GM23338 (cell line): ENCODE results near the gene LMO7. TPM values are rescaled to one million over a fixed set of nuclear protein-coding genes. Genes with fewer than 3 reads are reported as not detected.

Experiments
- ATAC-seq: fragments of 200-7000 bp; cut with Tn5 transposase; 3 replicates; pipeline ENCODE4 v1.9.1; 2020
- DNase-seq: peaks from one replicate; pipeline ENCODE4 v3.0.0-alpha.2; 2015; ENCODE audit warnings: low spot score
- H2AFZ ChIP-seq: fragments of 200-600 bp; sonication (generic); 2 replicates; pipeline ENCODE4 v1.8.0; 2016; ENCODE audit warnings: antibody characterized with exemption, mild to moderate bottlenecking, moderate library complexity
- H3F3A ChIP-seq: fragments of 200-600 bp; sonication (generic); replicated peaks from 2 replicates; pipeline ENCODE4 v1.8.0; 2017; ENCODE audit warnings: antibody characterized with exemption, mixed run types, low read depth
- H3K27ac ChIP-seq: fragments of 200-600 bp; sonication (generic); 2 replicates; pipeline ENCODE4 v1.6.1; 2016; ENCODE audit warnings: low read depth
- H3K27me3 ChIP-seq: fragments of 200-600 bp; sonication (generic); 2 replicates; pipeline ENCODE4 v1.8.0; 2016; ENCODE audit warnings: mild to moderate bottlenecking, mixed run types, moderate library complexity; ENCODE audit not compliant: insufficient read depth
- H3K36me3 ChIP-seq: fragments of 200-600 bp; sonication (generic); 2 replicates; pipeline ENCODE4 v1.8.0; 2016; ENCODE audit warnings: mild to moderate bottlenecking; ENCODE audit not compliant: insufficient read depth
- H3K4me1 ChIP-seq: fragments of 200-600 bp; sonication (generic); 2 replicates; pipeline ENCODE4 v1.8.0; 2016; ENCODE audit warnings: mild to moderate bottlenecking, moderate library complexity; ENCODE audit not compliant: insufficient read depth
- H3K4me2 ChIP-seq: fragments of 200-600 bp; sonication (generic); 2 replicates; pipeline ENCODE4 v1.7.1; 2017; ENCODE audit warnings: mixed run types
- H3K4me3 ChIP-seq: fragments of 200-600 bp; sonication (generic); 2 replicates; pipeline ENCODE4 v1.6.1; 2016; ENCODE audit warnings: mixed run types
- H3K79me2 ChIP-seq: fragments of 200-600 bp; sonication (generic); replicated peaks from 2 replicates; pipeline ENCODE4 v1.8.0; 2017; ENCODE audit warnings: mild to moderate bottlenecking; ENCODE audit not compliant: insufficient read depth
- H3K9me2 ChIP-seq: fragments of 200-600 bp; sonication (generic); 2 replicates; pipeline ENCODE4 v1.8.0; 2017; ENCODE audit not compliant: insufficient read depth
- H4K20me1 ChIP-seq: fragments of 200-600 bp; sonication (generic); replicated peaks from 2 replicates; pipeline ENCODE4 v1.8.0; 2017; ENCODE audit warnings: mild to moderate bottlenecking; ENCODE audit not compliant: insufficient read depth
- H3K27ac Mint-ChIP-seq: 2 replicates; pipeline ENCODE4 v1.8.0; 2020; ENCODE audit warnings: inconsistent platforms, mild to moderate bottlenecking, moderate library complexity, mixed read lengths
- H3K27me3 Mint-ChIP-seq: 3 replicates; pipeline ENCODE4 v1.8.0; 2022; ENCODE audit warnings: low read depth, mild to moderate bottlenecking, moderate library complexity, mixed read lengths, inconsistent platforms; ENCODE audit not compliant: insufficient read depth, poor library complexity
- H3K36me3 Mint-ChIP-seq: 3 replicates; pipeline ENCODE4 v1.8.0; 2021; ENCODE audit warnings: low read depth, mild to moderate bottlenecking, inconsistent platforms, moderate library complexity, mixed read lengths
- H3K4me1 Mint-ChIP-seq: 3 replicates; pipeline ENCODE4 v1.8.0; 2020; ENCODE audit warnings: mild to moderate bottlenecking, inconsistent platforms, mixed read lengths
- H3K4me3 Mint-ChIP-seq: 3 replicates; pipeline ENCODE4 v1.8.0; 2021; ENCODE audit warnings: moderate library complexity, mild to moderate bottlenecking, inconsistent platforms, mixed read lengths
- H3K9me3 Mint-ChIP-seq: 3 replicates; pipeline ENCODE4 v1.8.0; 2020; ENCODE audit warnings: moderate library complexity, mild to moderate bottlenecking, inconsistent platforms, mixed read lengths
- CREB1 ChIP-seq: fragments of 250-450 bp; sonication (Bioruptor Pico); IDR thresholded peaks from 2 replicates; pipeline ENCODE4 v1.5.0; 2020; ENCODE audit warnings: low read depth, mild to moderate bottlenecking, moderate library complexity
- EZH2 ChIP-seq: fragments of 200-600 bp; sonication (generic); IDR thresholded peaks from one replicate; pipeline ENCODE4 v1.8.0; 2017; ENCODE audit warnings: antibody characterized with exemption, mild to moderate bottlenecking, low read depth; ENCODE audit not compliant: unreplicated experiment
- EZH2phosphoT487 ChIP-seq: fragments of 200-600 bp; sonication (generic); IDR thresholded peaks from one replicate; pipeline ENCODE4 v1.8.1; 2018; ENCODE audit warnings: antibody characterized with exemption; ENCODE audit not compliant: unreplicated experiment
- JUNB ChIP-seq: IDR thresholded peaks from one replicate; pipeline ENCODE4 v1.6.1; 2016; ENCODE audit warnings: antibody characterized with exemption; ENCODE audit not compliant: unreplicated experiment
- NANOG ChIP-seq: IDR thresholded peaks from 2 replicates; pipeline ENCODE4 v1.6.1; 2016; ENCODE audit warnings: antibody characterized with exemption, borderline replicate concordance
- POLR2AphosphoS5 ChIP-seq: IDR thresholded peaks from 2 replicates; pipeline ENCODE4 v1.6.1; 2016; ENCODE audit warnings: antibody characterized with exemption, low read depth
- REST ChIP-seq: IDR thresholded peaks from one replicate; pipeline ENCODE4 v1.6.1; 2018; ENCODE audit warnings: antibody characterized with exemption; ENCODE audit not compliant: unreplicated experiment
- STAT1 ChIP-seq: IDR thresholded peaks from one replicate; pipeline ENCODE4 v1.6.1; 2016; ENCODE audit warnings: antibody characterized with exemption; ENCODE audit not compliant: unreplicated experiment
- ZNF114 ChIP-seq: fragments of 250-450 bp; sonication (Bioruptor Pico); IDR thresholded peaks from 2 replicates; pipeline ENCODE4 v1.5.0; 2020; ENCODE audit warnings: mild to moderate bottlenecking, moderate library complexity
- ZNF331 ChIP-seq: fragments of 250-450 bp; sonication (Bioruptor Pico); IDR thresholded peaks from 2 replicates; pipeline ENCODE4 v1.5.0; 2020; ENCODE audit warnings: low read depth, mild to moderate bottlenecking, moderate library complexity
- polyA plus RNA-seq: library from polyadenylated mRNA; unstranded; fragments of >200 nt; fragmentation: Nextera tagmentation; extraction: Ambion mirVana; gene quantifications from 2 replicates; pipeline ENCODE4 v1.2.1, GENCODE V29; 2016
- total RNA-seq: library from RNA; depleted of rRNA; stranded (reverse); fragments of >200 nt; shearing (Covaris generic); gene quantifications from 2 replicates; pipeline ENCODE4 v1.2.3, GENCODE V29; 2014
- TF ChIP-seq, protein P1 (sequence below), 2 experiments: fragments of 200-600 bp in 1 of 2; sonication (generic) in 1 of 2; conservative IDR thresholded peaks; 2 replicates each; pipeline versions ENCODE4 v1.5.1 to v1.6.1; 2016 to 2017; ENCODE audit warnings: antibody characterized with exemption in 2 of 2, low read depth in 2 of 2, mild to moderate bottlenecking in 2 of 2, moderate library complexity in 1 of 2
- TF ChIP-seq, protein P2 (sequence below): IDR thresholded peaks from 2 replicates; pipeline ENCODE4 v1.6.1; 2016; ENCODE audit warnings: antibody characterized with exemption
- TF ChIP-seq, protein P3 (sequence below): fragments of 250-450 bp; sonication (Bioruptor Pico); IDR thresholded peaks from 2 replicates; pipeline ENCODE4 v1.5.0; 2020; ENCODE audit warnings: mild to moderate bottlenecking, moderate library complexity

The LMO7 gene
- total and polyA plus RNA-seq, 2 experiments from 2014 or later: 22.3 to 26.9 TPM

- no peaks in the 10 kb centered on the region for H4K20me1 ChIP-seq
- H3K9me3 Mint-ChIP-seq: no peaks in the 10 kb centered on the region; the same call in 2 of the 3 replicates
- no peak overlapping the region for H3K4me3 ChIP-seq
- H3F3A ChIP-seq: no peaks in the 10 kb centered on the region
- H3K79me2 ChIP-seq: no peaks in the 10 kb centered on the region
- no peak for ATAC-seq
- H3K36me3 ChIP-seq: no peaks in the 10 kb centered on the region
- TF ChIP-seq EZH2phosphoT487 (no peak), POLR2AphosphoS5 (no peak), JUNB (no peak), ZNF331 (CRISPR knock-in tag) (no peak), REST (no peak), EZH2 (no peak), ZNF114 (no peak), STAT1 (no peak), NANOG (no peak), CREB1 (CRISPR knock-in tag) (no peak)
- TF ChIP-seq, protein P1, sequence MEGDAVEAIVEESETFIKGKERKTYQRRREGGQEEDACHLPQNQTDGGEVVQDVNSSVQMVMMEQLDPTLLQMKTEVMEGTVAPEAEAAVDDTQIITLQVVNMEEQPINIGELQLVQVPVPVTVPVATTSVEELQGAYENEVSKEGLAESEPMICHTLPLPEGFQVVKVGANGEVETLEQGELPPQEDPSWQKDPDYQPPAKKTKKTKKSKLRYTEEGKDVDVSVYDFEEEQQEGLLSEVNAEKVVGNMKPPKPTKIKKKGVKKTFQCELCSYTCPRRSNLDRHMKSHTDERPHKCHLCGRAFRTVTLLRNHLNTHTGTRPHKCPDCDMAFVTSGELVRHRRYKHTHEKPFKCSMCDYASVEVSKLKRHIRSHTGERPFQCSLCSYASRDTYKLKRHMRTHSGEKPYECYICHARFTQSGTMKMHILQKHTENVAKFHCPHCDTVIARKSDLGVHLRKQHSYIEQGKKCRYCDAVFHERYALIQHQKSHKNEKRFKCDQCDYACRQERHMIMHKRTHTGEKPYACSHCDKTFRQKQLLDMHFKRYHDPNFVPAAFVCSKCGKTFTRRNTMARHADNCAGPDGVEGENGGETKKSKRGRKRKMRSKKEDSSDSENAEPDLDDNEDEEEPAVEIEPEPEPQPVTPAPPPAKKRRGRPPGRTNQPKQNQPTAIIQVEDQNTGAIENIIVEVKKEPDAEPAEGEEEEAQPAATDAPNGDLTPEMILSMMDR (conservative IDR thresholded peaks at IDR 0.05; ENCODE audit: low read depth in 2 of 2): no peak
- TF ChIP-seq, protein P2, sequence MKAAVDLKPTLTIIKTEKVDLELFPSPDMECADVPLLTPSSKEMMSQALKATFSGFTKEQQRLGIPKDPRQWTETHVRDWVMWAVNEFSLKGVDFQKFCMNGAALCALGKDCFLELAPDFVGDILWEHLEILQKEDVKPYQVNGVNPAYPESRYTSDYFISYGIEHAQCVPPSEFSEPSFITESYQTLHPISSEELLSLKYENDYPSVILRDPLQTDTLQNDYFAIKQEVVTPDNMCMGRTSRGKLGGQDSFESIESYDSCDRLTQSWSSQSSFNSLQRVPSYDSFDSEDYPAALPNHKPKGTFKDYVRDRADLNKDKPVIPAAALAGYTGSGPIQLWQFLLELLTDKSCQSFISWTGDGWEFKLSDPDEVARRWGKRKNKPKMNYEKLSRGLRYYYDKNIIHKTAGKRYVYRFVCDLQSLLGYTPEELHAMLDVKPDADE: no peak
- TF ChIP-seq, protein P3, sequence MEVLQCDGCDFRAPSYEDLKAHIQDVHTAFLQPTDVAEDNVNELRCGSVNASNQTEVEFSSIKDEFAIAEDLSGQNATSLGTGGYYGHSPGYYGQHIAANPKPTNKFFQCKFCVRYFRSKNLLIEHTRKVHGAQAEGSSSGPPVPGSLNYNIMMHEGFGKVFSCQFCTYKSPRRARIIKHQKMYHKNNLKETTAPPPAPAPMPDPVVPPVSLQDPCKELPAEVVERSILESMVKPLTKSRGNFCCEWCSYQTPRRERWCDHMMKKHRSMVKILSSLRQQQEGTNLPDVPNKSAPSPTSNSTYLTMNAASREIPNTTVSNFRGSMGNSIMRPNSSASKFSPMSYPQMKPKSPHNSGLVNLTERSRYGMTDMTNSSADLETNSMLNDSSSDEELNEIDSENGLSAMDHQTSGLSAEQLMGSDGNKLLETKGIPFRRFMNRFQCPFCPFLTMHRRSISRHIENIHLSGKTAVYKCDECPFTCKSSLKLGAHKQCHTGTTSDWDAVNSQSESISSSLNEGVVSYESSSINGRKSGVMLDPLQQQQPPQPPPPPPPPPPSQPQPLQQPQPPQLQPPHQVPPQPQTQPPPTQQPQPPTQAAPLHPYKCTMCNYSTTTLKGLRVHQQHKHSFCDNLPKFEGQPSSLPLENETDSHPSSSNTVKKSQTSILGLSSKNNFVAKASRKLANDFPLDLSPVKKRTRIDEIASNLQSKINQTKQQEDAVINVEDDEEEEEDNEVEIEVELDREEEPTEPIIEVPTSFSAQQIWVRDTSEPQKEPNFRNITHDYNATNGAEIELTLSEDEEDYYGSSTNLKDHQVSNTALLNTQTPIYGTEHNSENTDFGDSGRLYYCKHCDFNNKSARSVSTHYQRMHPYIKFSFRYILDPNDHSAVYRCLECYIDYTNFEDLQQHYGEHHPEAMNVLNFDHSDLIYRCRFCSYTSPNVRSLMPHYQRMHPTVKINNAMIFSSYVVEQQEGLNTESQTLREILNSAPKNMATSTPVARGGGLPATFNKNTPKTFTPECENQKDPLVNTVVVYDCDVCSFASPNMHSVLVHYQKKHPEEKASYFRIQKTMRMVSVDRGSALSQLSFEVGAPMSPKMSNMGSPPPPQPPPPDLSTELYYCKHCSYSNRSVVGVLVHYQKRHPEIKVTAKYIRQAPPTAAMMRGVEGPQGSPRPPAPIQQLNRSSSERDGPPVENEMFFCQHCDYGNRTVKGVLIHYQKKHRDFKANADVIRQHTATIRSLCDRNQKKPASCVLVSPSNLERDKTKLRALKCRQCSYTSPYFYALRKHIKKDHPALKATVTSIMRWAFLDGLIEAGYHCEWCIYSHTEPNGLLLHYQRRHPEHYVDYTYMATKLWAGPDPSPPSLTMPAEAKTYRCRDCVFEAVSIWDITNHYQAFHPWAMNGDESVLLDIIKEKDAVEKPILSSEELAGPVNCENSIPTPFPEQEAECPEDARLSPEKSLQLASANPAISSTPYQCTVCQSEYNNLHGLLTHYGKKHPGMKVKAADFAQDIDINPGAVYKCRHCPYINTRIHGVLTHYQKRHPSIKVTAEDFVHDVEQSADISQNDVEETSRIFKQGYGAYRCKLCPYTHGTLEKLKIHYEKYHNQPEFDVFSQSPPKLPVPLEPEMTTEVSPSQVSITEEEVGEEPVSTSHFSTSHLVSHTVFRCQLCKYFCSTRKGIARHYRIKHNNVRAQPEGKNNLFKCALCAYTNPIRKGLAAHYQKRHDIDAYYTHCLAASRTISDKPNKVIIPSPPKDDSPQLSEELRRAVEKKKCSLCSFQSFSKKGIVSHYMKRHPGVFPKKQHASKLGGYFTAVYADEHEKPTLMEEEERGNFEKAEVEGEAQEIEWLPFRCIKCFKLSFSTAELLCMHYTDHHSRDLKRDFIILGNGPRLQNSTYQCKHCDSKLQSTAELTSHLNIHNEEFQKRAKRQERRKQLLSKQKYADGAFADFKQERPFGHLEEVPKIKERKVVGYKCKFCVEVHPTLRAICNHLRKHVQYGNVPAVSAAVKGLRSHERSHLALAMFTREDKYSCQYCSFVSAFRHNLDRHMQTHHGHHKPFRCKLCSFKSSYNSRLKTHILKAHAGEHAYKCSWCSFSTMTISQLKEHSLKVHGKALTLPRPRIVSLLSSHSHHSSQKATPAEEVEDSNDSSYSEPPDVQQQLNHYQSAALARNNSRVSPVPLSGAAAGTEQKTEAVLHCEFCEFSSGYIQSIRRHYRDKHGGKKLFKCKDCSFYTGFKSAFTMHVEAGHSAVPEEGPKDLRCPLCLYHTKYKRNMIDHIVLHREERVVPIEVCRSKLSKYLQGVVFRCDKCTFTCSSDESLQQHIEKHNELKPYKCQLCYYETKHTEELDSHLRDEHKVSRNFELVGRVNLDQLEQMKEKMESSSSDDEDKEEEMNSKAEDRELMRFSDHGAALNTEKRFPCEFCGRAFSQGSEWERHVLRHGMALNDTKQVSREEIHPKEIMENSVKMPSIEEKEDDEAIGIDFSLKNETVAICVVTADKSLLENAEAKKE (CRISPR knock-in tag): no peak
- H3K27ac Mint-ChIP-seq: no peak overlapping the region
- no peak overlapping the region for H2AFZ ChIP-seq
- H3K9me2 ChIP-seq: peaks cover 4% of the 10 kb centered on the region; the same call in 1 of the 2 replicates
- no peak overlapping the region for H3K27ac ChIP-seq
- H3K36me3 Mint-ChIP-seq: peaks cover 9% of the 10 kb centered on the region; the same call in 1 of the 3 replicates
- no peaks in the 10 kb centered on the region for H3K4me1 ChIP-seq
- no peak for DNase-seq
- H3K27me3 ChIP-seq: no peaks in the 10 kb centered on the region
- no peak overlapping the region for H3K4me2 ChIP-seq
- H3K27me3 Mint-ChIP-seq: no peaks in the 10 kb centered on the region
- H3K4me3 Mint-ChIP-seq: no peak overlapping the region
- no peaks in the 10 kb centered on the region for H3K4me1 Mint-ChIP-seq
Measured at GRCh38 chr13:75628801-75629200, 7.3 kb upstream of the LMO7 start.
